Measurements from ENCODE around the gene SSTR5.
A peak's percentile ranks its signal among the peaks of the same experiment; 100 is the strongest.
"Not testable (repeated sequence)": the region's sequence is repeated elsewhere in the genome, so short reads cannot be mapped to it uniquely, and the experiment has no call there.

Gene SSTR5

DNA sequence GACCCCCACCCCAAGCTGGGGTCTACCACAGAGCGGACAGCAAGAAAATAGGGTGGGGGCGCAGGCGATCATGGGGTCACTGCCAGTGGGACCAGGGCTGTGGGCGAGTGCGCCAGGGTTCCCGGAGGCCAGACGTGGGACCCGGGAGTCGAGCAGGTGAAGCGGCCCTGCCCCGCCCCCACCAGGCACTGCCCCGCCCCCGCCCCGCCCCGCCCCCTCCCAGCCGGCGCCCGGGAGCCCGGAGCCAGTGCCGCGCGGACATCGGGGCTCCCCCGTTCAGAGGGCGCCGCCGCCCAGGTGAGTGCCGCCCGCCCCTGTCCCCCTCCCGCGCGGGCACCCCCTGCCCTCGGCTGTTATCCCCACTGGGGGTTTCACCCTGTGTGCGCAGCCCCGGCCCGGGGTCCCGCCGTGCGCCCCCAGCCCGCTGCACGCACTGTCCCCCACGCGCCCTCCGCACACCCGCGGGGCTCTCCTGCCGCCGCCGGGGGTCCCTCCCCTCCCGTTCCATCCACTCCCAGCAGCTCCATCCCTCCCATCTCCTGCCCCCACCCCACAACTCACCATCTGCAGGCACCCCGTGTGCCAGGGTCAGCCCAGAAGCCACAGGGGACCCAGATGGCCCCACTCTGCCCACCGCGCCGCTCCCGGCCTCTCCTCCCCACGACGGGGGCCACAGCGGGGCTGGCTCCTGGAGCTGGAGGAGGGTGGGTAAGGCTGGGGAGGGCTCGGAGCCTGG lies at the start of gene SSTR5:
SSTR5 (plus strand) TSS at position 222 of the 736 bp plus-strand sequence. CDS start 6,122 bp downstream, outside the sequence.
- DNase-seq: no peak

DNA sequence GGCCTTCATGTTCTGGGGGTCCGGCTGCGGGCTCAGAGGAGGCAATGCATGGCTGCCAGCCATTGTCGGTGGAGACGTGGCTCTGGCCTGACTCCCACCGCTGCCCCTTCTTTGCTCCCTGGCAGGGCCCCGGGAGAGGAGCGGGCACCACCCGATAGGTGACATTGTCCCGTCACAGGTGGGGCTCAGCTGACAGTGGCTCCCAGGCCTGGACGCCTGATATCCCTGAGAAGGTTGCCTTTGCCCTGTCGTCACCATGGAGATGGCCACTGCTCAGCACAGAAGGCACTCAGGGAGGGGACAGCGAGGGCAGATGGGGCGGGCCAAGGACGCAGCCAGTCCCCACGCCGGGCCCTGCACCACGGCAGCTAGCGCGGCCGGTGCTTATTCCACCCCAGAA lies 48.4 kb upstream of the SSTR5 start:
- no peak for DNase-seq

DNA sequence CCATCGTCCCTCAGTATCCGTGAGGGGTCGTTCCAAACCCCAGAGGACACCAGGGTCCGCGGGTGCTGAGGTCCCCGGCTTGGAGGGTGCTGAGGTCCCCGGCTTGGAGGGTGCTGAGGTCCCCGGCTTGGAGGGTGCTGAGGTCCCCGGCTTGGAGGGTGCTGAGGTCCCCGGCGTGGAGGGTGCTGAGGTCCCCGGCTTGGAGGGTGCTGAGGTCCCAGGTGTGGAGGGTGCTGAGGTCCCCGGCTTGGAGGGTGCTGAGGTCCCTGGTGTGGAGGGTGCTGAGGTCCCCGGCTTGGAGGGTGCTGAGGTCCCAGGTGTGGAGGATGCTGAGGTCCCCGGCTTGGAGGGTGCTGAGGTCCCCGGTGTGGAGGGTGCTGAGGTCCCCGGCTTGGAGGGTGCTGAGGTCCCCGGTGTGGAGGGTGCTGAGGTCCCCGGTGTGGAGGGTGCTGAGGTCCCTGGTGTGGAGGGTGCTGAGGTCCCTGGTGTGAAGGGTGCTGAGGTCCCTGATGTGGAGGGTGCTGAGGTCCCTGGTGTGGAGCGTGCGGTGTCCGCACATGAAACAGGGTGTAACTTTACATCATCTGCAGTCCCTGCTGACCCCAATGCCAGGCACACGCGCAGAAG lies 47.3 kb upstream of the SSTR5 start:
- DNase-seq: not testable (repeated sequence)

DNA sequence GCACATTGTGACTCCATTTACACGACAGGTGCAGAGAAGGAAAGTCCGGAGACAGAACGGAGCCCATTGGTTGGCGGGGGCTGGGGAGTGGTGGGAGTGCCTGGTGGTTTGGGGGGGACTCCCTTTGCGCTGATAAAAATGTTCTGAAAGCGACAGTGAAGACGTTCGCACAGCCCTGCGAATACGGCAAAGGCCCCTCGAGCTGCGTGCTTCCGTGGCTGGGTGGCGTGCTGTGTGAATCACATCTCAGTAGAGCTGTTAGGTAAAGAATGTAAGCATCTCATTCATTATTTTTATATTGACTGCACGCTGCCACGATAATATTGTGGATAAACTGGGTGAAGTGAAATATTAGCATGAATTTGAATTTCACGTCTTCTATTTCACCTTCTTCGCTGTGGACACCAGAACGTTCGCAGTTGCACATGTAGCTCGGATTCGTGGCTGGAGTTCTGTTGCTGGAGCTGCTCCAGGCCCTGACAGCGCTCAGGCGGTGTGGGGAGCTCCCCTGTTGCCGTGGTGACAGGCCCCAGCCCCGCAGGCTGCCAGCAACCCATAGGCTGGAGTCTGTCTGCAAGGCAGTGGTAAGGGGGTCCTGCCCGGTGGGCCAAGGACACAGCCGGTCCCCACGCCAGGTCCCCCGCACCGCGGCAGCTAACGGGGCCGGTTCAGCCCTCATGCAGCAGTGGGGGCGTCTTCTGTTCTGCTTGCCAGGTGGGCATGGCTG lies 46.3 kb upstream of the SSTR5 start:
- DNase-seq: peak; percentile 72

DNA sequence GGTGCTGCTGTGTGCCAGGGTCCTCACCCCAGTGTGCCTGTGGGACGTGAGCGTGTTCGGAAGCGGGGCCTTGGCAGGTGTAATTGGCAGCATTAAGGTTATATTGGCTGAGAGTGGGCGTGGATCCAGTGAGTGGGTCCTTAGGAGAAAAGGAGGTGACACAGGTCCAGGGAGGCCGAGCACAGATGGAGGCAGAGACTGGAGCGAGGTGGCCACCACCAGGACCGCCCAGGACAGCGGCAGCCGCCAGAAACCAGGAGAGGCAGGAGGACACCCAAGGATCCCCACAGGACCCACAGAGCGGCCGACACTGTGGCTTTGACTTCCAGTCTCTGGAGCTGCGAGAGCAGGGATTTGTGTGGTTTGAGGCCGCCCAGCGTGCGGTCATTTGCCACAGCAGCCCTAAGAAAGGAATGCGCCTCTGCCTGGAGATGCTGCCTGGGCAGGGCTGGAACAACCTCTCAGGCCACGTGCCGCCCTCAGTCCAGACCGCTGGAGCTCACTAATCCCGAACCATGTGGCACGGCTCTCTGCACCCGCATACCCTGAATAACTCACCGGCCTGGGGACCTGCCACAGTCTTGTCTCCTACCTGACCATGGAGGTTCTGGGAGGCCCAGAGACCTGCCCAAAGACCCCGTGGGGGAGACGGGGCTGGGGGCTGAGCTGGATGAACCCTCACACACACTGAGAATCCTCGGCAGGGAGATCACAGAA lies 45.6 kb upstream of the SSTR5 start:
- DNase-seq: peak; percentile 62

DNA sequence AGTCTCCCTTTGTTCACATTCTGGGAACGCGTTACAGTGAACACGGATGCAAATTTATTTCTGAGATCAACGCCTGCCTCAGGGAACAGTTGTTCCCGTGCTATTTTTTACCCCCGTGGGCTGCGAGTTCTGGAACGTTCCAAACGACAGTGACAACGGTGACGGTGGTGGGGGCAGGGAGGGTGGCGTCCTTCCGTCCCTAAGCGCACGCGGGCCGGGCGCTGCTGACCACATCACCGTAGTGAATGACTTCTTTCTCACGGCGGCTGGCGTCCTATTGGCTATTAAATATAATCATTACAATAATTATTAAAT lies 45.1 kb upstream of the SSTR5 start:
- no peak for DNase-seq

DNA sequence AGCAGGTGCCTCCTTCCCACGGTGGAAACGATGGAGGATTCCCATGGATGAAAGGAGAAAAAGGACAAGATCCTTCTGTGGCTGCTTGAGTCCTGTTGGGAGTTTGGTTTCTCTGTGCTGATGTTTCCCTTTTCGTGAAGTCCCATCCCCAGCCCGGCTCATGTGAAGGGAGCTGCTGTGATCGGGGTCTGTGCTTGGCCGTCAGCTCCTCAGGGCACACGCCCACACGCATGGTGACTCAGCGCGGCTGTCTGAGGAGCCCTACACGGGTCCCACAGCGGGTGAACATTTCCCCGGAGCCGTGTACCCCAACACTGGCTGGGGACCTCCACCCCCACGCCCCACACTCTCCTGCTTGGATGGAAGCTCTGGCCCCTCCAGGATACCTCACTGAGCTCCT lies 44.5 kb upstream of the SSTR5 start:
- DNase-seq: no peak

DNA sequence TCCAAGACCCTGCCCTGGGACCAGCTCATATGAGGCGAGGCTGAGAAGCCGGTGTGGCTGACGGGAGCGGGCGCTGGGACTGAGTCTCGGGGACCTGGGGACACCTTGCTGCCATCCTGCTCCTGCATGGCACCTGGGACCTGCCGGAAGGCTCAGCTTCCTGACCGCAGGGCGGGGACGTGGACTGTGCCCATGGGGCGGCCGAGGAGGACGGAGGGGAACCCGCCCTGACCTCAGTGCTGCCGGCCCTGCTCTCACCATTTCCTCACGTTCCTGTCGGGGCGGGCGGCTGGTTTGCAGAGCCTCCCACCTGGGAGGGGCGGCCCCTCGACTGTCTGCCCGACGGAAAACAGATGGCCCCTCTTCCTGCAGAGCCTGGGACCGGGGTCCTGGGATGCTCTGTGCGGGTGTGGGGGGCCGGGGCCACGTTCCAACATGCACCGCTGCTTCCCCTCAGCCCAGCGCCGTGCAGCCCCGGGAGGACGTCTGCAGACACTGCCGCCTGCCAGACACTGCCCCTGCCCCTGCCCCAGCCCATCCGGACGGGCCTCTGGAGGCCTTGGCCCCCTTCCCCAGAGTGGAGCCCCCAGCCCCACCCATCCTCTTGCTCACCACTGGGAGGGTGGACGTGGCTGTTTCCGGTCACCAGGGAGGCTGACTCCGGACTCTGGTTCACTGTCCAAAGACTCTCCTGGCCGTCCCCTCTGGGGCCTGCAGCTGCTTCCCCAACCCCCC lies 43.9 kb upstream of the SSTR5 start:
- DNase-seq: no peak

DNA sequence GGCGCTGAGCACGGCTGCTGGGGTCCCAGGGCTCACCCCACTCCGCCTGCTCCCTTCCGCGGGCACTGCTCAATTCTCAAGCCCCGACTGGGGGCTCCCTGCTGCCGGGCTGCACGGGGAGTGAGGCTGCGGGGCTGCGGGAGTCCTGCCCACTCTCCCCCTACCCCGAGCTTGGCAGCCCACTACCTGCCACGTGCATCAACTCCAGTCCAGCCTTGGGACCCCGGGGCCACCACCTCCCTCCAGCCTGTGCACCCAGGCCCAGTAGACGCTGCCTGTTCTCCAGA lies 43.3 kb upstream of the SSTR5 start:
- no peak for DNase-seq

DNA sequence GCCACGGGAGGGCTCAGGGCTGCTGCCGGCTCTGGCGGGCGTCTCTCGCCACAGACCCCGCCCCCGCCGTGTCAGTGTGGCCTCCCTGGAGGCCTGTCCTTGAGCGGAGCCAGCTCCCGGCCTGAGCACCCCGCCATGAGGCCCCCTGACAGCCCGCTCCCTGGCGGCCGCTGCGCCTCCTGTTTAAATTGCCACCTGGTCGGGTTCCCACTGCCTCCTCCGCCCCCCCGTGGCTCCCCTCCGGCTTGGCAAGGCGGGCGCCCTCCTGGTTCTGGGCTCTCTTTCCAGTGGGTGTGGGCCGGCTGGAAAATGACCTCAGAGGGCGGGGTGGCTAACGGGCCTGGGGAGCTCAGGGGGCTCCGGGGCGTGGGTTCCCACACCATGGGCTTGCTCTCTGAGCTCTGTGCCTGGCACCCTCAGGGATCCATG lies 42.1 kb upstream of the SSTR5 start:
- DNase-seq: peak; percentile 47

DNA sequence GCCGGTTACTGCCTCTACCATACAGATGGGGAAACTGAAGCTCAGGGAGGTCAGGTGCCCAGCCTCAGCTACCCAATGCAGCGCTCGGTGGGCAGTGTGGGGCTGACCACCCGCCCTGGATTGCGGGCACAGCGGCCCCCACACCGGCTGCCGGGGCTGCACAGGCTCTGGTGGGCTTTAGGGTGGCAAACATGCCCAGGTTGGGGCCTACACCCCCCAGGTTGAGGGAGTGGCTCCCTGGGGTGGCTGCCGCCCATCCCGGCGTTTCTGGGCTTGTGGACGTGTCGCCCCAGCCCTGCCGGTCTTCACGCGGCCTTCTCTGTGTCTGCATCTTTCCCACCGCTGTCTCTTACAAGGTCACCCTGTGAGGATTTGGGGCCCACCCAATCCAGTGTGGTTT lies 40.9 kb upstream of the SSTR5 start:
- DNase-seq: no peak

DNA sequence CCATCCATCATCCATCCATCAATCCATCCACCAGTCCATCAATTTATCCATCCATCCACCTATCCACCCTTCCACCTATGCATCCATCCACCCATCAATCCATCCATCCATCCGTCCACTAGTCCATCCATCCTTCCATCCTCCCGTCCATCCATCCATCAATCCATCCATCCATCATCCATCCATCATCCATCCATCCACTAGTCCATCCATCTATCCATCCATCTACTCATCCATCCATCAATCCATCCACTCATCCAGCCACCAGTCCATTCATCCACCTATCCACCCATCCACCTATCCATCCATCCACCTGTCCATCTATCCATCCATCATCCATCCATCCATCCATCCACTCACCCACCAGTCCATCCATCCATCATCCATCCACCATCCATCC lies 39.9 kb upstream of the SSTR5 start:
- no peak for DNase-seq

DNA sequence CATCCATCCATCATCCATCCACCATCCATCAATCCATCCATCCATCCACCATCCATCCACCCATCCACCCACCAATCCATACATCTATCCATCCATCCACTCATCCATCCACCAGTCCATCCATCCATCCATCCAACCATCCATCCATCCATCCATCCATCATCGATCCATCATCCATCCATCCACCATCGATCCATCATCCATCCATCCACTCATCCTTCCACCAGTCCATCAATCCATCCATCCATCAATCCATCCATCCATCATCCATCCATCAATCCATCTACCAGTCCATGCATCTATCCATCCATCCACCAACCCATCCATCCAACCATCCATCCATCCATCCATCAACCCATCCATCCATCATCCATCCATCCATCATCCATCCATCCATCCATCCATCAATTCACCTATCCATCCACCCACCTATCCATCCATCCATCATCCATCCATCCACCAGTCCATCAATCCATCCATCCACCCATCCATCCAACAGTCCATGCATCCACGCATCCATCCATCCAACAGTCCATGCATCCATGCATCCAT lies 39.3 kb upstream of the SSTR5 start:
- DNase-seq: no peak

DNA sequence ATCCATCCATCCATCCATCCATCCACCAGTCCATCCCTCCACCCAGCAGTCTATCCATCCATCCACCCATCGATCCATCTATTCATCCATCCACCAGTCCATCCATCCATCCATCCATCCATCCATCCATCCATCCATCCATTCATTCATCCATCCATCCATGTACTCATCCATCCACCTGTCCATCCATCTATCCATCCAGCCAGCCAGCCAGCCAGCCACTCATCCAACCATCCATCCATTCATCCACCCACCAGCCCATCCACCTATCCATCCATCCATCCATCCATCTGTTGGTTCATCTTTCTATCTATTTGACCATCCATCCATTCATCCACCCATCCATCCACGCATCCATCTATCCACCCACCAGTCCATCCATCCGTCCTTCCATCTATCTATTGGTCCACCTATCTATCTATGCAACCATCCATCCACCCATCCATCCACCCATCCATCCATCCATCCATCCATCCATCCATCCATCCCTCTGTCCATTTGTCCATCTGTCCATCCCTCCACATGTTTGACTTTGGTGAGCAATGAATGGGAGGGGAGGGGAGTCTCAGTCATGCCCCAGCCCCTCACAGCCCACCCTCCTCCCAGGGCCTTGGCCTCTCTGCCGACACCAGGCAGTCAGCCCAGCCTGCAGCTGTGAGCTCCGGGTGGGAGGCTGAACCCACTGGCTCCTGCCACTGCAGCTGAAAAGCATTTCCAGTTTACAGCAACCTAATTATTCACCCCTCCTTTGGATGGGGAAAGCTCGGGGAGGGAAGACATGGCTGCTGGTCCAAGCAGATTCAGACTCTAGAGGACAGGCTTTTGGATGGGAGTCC lies 38.1 kb upstream of the SSTR5 start:
- no peak for DNase-seq

DNA sequence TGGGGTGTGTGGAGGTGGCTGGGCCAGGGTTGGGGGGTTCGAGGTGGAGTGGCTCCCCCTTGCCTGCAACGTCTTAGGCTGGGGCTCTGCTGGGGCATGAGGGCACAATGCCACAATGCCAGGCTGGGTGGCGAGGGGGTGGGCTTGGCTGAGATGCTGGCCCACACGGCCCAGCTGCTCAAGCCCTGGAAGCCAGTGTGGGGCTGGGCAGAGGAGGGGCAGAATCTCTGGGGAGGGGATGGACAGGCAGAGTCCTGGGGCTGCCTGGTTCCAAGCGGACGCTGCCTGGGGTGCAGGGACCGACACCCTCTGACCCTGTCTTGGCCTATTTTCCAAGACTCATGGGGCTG lies 37.5 kb upstream of the SSTR5 start:
- no peak for DNase-seq

DNA sequence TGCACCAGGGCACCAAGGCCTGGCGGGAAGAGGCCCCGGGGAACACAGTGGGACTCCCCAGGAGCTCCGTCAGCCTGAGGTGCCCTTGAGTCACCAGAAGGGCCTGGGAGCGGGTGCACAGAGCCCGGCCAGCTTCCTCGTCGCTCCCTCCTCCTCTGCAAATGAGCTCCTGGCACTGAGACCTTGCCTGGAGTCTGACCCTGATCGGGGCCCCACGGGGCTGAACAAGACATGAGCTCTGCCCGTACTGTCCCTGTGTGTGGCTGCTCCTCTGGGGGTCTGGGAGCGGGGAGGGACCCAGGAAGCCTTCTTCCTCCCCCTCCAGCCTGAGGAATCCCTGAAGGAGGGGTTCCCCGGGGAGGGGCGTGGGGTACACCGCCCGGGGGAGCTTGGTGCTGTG lies 36.4 kb upstream of the SSTR5 start:
- peak; percentile 64 for DNase-seq

DNA sequence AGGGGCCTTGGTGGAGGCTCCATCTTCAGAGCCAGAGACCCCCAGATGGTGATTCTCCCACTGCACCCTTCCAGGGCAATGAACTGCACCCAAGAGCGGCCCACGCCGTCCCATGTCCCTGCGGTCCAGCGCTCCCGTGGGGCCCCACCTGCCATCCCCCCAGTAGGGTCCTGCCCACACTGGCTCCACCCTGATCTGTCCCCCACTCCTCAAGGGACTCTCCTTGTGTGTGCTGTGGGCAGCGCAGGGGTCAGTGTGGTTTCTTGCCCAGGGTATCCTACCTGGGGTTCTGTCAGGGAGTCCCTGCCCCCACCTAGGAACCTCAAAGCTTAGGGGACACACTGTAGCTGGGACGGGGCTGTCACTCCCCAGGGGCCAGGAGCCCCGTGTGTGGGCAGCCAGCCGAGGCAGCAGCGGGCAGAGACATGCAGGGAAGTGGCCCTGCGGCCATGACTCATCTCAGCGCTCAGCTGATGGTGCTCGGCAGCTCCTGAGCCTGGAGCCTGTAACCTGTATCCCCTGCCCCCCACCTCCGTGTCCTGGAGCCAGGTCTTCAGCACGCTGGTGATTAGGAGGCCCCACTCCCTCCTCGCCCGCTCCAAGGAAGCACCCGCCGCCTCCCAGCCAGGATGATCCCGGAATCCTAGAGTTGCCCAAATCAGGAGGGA lies 35.7 kb upstream of the SSTR5 start:
- no peak for DNase-seq

DNA sequence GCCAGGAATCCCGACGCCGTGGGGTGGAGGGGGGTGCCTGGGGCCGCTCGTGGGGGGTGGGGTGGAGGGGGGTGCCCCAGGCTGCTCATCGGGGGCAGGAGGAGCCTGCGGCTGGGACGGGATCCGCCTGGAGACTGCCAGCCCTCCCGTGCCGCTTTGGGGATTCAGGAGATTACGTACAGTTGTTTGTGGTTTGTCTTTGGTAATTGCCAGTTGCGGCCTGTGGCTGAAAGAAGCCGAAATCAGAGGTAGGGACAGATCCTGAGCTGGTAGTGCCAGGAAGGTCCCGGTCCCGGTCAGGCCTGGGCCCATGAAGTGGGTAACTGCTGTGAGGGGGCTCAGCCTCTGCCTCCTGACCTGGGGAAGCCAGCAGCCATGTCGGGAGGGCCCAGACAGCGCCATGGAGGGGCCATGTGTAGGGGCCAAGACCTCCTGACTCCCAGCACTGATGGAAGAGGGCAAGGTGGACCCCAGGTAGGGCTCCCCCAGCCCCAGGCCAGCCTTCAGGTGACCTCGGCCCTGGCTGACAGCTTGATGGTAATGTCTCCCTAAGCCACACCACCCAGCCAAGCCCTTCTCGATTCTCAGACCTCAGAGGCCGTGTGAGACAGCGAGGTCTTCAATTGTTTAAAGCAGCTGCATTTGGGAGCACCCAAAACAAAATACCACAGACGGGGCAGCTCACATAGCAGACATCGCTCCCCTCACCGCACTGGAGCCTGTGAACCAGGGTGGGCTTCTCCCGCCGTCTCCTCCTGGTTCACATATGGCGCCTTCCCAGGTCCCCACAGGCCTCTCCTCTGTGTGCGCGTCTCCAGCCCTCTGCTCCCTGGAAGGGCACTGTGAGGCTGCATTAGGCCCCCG lies 34.9 kb upstream of the SSTR5 start:
- peak; percentile 54 for DNase-seq

DNA sequence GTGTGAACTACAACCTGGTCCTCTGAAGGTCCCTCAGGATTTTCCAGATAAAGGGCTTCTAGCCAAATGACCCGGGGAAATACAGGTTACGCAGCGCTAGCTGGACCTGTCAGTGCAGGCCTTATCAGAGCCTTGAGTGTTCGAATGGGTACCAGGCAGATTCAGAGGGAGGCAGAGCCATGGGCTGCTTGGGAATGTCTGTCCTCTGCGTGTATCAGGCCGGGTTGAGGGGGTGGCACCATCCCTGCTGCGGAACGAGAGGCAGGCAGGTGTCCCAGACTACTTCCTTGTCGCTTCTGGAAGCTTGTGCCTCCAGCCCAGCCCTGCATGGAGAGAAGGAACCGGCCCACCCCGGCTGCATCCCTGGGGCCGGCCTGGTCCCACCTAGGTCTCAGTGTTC lies 33.6 kb upstream of the SSTR5 start:
- DNase-seq: no peak

DNA sequence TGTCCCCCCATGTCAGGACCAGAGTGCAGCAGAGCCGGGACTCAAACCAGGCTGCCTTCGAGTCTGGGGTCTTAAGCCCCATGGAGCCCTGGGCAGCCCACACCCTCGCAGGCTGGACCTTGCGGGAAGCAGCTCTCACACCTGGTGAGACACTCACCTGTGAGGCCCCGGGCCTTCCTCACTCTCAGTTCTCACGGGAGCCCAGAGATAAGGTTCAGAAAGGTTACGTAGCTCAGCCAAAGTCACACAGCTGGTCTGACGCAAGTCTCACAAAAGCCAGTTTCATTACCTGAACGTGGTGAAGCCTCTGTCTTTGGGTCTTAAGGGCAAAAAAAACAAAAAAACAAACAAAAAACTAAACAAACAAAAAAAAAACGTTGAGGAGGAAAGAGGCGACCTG lies 32.8 kb upstream of the SSTR5 start:
- DNase-seq: no peak

Data from retina (tissue), 1 donor.